Trophoblast cell (in vitro differentiated cells and primary cell): ENCODE results near the gene SLC17A3.

Experiments
- DNase-seq, 2 donors: peaks; one replicate each; pipeline ENCODE4 v3.0.0-alpha.2; 2016
- H2AFZ ChIP-seq: 2 replicates; pipeline ENCODE4 v1.6.1; 2013; ENCODE audit warnings: low read length, moderate library complexity, mild to moderate bottlenecking; ENCODE audit not compliant: insufficient read depth, poor library complexity
- H2AK5ac ChIP-seq: 2 replicates; pipeline ENCODE4 v1.6.1; 2013; ENCODE audit warnings: mild to moderate bottlenecking, low read length
- H2BK120ac ChIP-seq: 2 replicates; pipeline ENCODE4 v1.6.1; 2013; ENCODE audit warnings: low read length, mild to moderate bottlenecking, moderate library complexity; ENCODE audit not compliant: insufficient read depth, poor library complexity
- H2BK12ac ChIP-seq: 2 replicates; pipeline ENCODE4 v1.6.1; 2013; ENCODE audit warnings: mild to moderate bottlenecking, low read length, moderate library complexity
- H2BK5ac ChIP-seq: 2 replicates; pipeline ENCODE4 v1.6.1; 2013; ENCODE audit warnings: low read length, low read depth, moderate library complexity, mild to moderate bottlenecking; ENCODE audit not compliant: poor library complexity
- H3K14ac ChIP-seq: 2 replicates; pipeline ENCODE4 v1.6.1; 2013; ENCODE audit warnings: mild to moderate bottlenecking, low read length
- H3K18ac ChIP-seq: 2 replicates; pipeline ENCODE4 v1.6.1; 2013; ENCODE audit warnings: mild to moderate bottlenecking, low read length
- H3K23ac ChIP-seq: 2 replicates; pipeline ENCODE4 v1.6.1; 2013; ENCODE audit warnings: low read length
- H3K27ac ChIP-seq: 2 replicates; pipeline ENCODE4 v1.5.1; 2013; ENCODE audit warnings: low read depth, mild to moderate bottlenecking, inconsistent platforms, low read length, moderate library complexity
- H3K27me3 ChIP-seq: 2 replicates; pipeline ENCODE4 v1.6.1; 2013; ENCODE audit warnings: inconsistent platforms, mild to moderate bottlenecking, low read length, moderate library complexity; ENCODE audit not compliant: insufficient read depth
- H3K36me3 ChIP-seq, 2 experiments: 1 replicate in 1 of 2; 2 replicates in 1 of 2; pipeline ENCODE4 v1.6.1; 2013; ENCODE audit warnings: low read length in 2 of 2, mild to moderate bottlenecking in 2 of 2, moderate library complexity in 1 of 2; ENCODE audit not compliant: insufficient read depth in 2 of 2, control insufficient read depth in 1 of 2
- H3K4ac ChIP-seq: 2 replicates; pipeline ENCODE4 v1.6.1; 2013; ENCODE audit warnings: low read depth, mild to moderate bottlenecking, low read length, moderate library complexity
- H3K4me1 ChIP-seq, 2 experiments: 1 replicate in 1 of 2; 2 replicates in 1 of 2; pipeline ENCODE4 v1.6.1; 2013; ENCODE audit warnings: low read length in 2 of 2, mild to moderate bottlenecking in 2 of 2, moderate library complexity in 1 of 2; ENCODE audit not compliant: insufficient read depth in 2 of 2, control insufficient read depth in 1 of 2
- H3K4me2 ChIP-seq: 2 replicates; pipeline ENCODE4 v1.6.1; 2013; ENCODE audit warnings: inconsistent platforms, mild to moderate bottlenecking, low read length, moderate library complexity
- H3K4me3 ChIP-seq: 2 replicates; pipeline ENCODE4 v1.5.1; 2013; ENCODE audit warnings: mild to moderate bottlenecking, low read depth, low read length, inconsistent platforms
- H3K79me1 ChIP-seq: one replicate; pipeline ENCODE4 v1.6.1; 2013; ENCODE audit warnings: low read length
- H3K79me2 ChIP-seq: 2 replicates; pipeline ENCODE4 v1.6.1; 2013; ENCODE audit warnings: low read length, mild to moderate bottlenecking; ENCODE audit not compliant: control insufficient read depth, insufficient read depth, poor library complexity
- H3K9ac ChIP-seq: 2 replicates; pipeline ENCODE4 v1.6.1; 2013; ENCODE audit warnings: mild to moderate bottlenecking, low read length
- H3K9me3 ChIP-seq: 2 replicates; pipeline ENCODE4 v1.6.1; 2013; ENCODE audit warnings: low read depth, mild to moderate bottlenecking, control low read depth, inconsistent platforms, low read length; ENCODE audit not compliant: insufficient read depth
- H4K12ac ChIP-seq: 2 replicates; pipeline ENCODE4 v1.6.1; 2013; ENCODE audit warnings: low read depth, mild to moderate bottlenecking, low read length, moderate library complexity
- H4K8ac ChIP-seq: 2 replicates; pipeline ENCODE4 v1.6.1; 2013; ENCODE audit warnings: low read depth, mild to moderate bottlenecking, low read length, moderate library complexity
- H4K91ac ChIP-seq: one replicate; pipeline ENCODE4 v1.6.1; 2013; ENCODE audit warnings: low read depth, mild to moderate bottlenecking, low read length, moderate library complexity
- WGBS: extraction: QIAGEN DNeasy Blood & Tissue Kit; methylation state at CpG from one replicate; pipeline ENCODE4 v1.1.7; 2013; ENCODE audit warnings: missing lambda C conversion rate; ENCODE audit not compliant: insufficient read length, insufficient coverage; ENCODE audit errors: extremely low coverage; 5-methylcytosine and 5-hydroxymethylcytosine counted together

Gene SLC17A3

GRCh38 chr6:25835442-25836283, 38.4 kb downstream of the SLC17A3 start:
- H3K9me3 ChIP-seq: no peaks in the 10 kb centered on the region
- H3K9ac ChIP-seq: no peak overlapping the region
- DNase-seq: no peak
- no peak overlapping the region for H2AK5ac ChIP-seq
- no peaks in the 10 kb centered on the region for H3K4me1 ChIP-seq
- no peak overlapping the region for H3K4ac ChIP-seq
- no peak overlapping the region for H3K4me2 ChIP-seq
- no peak overlapping the region for H2BK5ac ChIP-seq
- H3K36me3 ChIP-seq: no peaks in the 10 kb centered on the region
- H4K8ac ChIP-seq: no peak overlapping the region
- WGBS: no CpG with 5 or more reads among the region's 8 CpGs
- H3K27ac ChIP-seq: no peak overlapping the region
- no peak overlapping the region for H3K4me3 ChIP-seq
- no peak overlapping the region for H2BK12ac ChIP-seq
- no peak overlapping the region for H2BK120ac ChIP-seq
- no peaks in the 10 kb centered on the region for H3K79me2 ChIP-seq
- H3K79me1 ChIP-seq: no peaks in the 10 kb centered on the region
- no peak overlapping the region for H3K18ac ChIP-seq
- no peak overlapping the region for H4K91ac ChIP-seq
- H3K23ac ChIP-seq: no peak overlapping the region
- no peak overlapping the region for H2AFZ ChIP-seq
- H4K12ac ChIP-seq: no peak overlapping the region
- no peaks in the 10 kb centered on the region for H3K27me3 ChIP-seq
- H3K14ac ChIP-seq: no peak overlapping the region

GRCh38 chr6:25834950-25835349, 39.1 kb downstream of the SLC17A3 start:
- no peak overlapping the region for H2AK5ac ChIP-seq
- H2BK5ac ChIP-seq: no peak overlapping the region
- no peaks in the 10 kb centered on the region for H3K36me3 ChIP-seq
- H4K12ac ChIP-seq: no peak overlapping the region
- H3K9ac ChIP-seq: no peak overlapping the region
- no peaks in the 10 kb centered on the region for H3K4me1 ChIP-seq
- DNase-seq: no peak
- no peaks in the 10 kb centered on the region for H3K79me2 ChIP-seq
- H3K14ac ChIP-seq: no peak overlapping the region
- no peak overlapping the region for H4K91ac ChIP-seq
- H3K18ac ChIP-seq: no peak overlapping the region
- H3K4me3 ChIP-seq: no peak overlapping the region
- H2BK120ac ChIP-seq: no peak overlapping the region
- no peak overlapping the region for H3K23ac ChIP-seq
- H3K27ac ChIP-seq: no peak overlapping the region
- no peak overlapping the region for H2AFZ ChIP-seq
- WGBS: no CpG with 5 or more reads among the region's 1 CpG
- H3K27me3 ChIP-seq: no peaks in the 10 kb centered on the region
- H3K4me2 ChIP-seq: no peak overlapping the region
- no peak overlapping the region for H2BK12ac ChIP-seq
- no peak overlapping the region for H4K8ac ChIP-seq
- no peak overlapping the region for H3K4ac ChIP-seq
- H3K79me1 ChIP-seq: no peaks in the 10 kb centered on the region
- no peaks in the 10 kb centered on the region for H3K9me3 ChIP-seq

- no peak overlapping the region for H3K4me2 ChIP-seq
- H3K4ac ChIP-seq: no peak overlapping the region
- H2BK5ac ChIP-seq: no peak overlapping the region
- no peak overlapping the region for H4K91ac ChIP-seq
- no peaks in the 10 kb centered on the region for H3K9me3 ChIP-seq
- H3K79me2 ChIP-seq: no peaks in the 10 kb centered on the region
- H3K4me3 ChIP-seq: no peak overlapping the region
- no peak overlapping the region for H2AFZ ChIP-seq
- no peaks in the 10 kb centered on the region for H3K27me3 ChIP-seq
- H3K23ac ChIP-seq: no peak overlapping the region
- no peak overlapping the region for H2BK120ac ChIP-seq
- H3K9ac ChIP-seq: no peak overlapping the region
- no peak for DNase-seq
- H4K12ac ChIP-seq: no peak overlapping the region
- no peak overlapping the region for H2AK5ac ChIP-seq
- no peak overlapping the region for H3K18ac ChIP-seq
- no peaks in the 10 kb centered on the region for H3K4me1 ChIP-seq
- no peaks in the 10 kb centered on the region for H3K79me1 ChIP-seq
- H3K14ac ChIP-seq: no peak overlapping the region
- no peak overlapping the region for H3K27ac ChIP-seq
- H2BK12ac ChIP-seq: no peak overlapping the region
- no peak overlapping the region for H4K8ac ChIP-seq
- H3K36me3 ChIP-seq: no peaks in the 10 kb centered on the region
Measured at GRCh38 chr6:25833136-25833535, 40.9 kb downstream of the SLC17A3 start.

- H3K9me3 ChIP-seq: no peaks in the 10 kb centered on the region
- H3K36me3 ChIP-seq: no peaks in the 10 kb centered on the region
- no peak overlapping the region for H2AFZ ChIP-seq
- no peak overlapping the region for H3K27ac ChIP-seq
- no peak overlapping the region for H4K12ac ChIP-seq
- no peak overlapping the region for H3K14ac ChIP-seq
- WGBS: no CpG with 5 or more reads among the region's 3 CpGs
- no peaks in the 10 kb centered on the region for H3K4me1 ChIP-seq
- H3K9ac ChIP-seq: no peak overlapping the region
- no peak overlapping the region for H3K4me3 ChIP-seq
- no peak overlapping the region for H2BK120ac ChIP-seq
- H3K79me2 ChIP-seq: no peaks in the 10 kb centered on the region
- no peak overlapping the region for H2AK5ac ChIP-seq
- H3K79me1 ChIP-seq: no peaks in the 10 kb centered on the region
- no peak for DNase-seq
- H4K91ac ChIP-seq: no peak overlapping the region
- no peak overlapping the region for H2BK5ac ChIP-seq
- no peak overlapping the region for H3K4ac ChIP-seq
- no peak overlapping the region for H3K4me2 ChIP-seq
- no peak overlapping the region for H3K18ac ChIP-seq
- no peak overlapping the region for H3K23ac ChIP-seq
- H4K8ac ChIP-seq: no peak overlapping the region
- no peak overlapping the region for H2BK12ac ChIP-seq
- no peaks in the 10 kb centered on the region for H3K27me3 ChIP-seq
Measured at GRCh38 chr6:25832670-25833069, 41.4 kb downstream of the SLC17A3 start.
